Measurements from ENCODE around the gene CYTIP. TPM values are rescaled to one million over a fixed set of nuclear protein-coding genes. Genes with fewer than 3 reads are reported as not detected.

CYTIP gene
- polyA plus RNA-seq, 1 of the 3 experiments (the other 2 are of a cell fraction): not detected

GRCh38 chr2:157460897-157461296 is 17.0 kb upstream of the CYTIP start:
- H3K4me3 ChIP-seq (ENCODE audit: low read depth in 2 of 2, low read length in 1 of 2): no peak overlapping the region
- no peak overlapping the region for H3K4me2 ChIP-seq
- no peaks in the 10 kb centered on the region for H4K20me1 ChIP-seq (ENCODE audit: insufficient read depth)
- no peaks in the 10 kb centered on the region for H3K9me3 ChIP-seq
- TF ChIP-seq ZBTB33 (IDR thresholded peaks at IDR 0.05; ENCODE audit: borderline replicate concordance, low read depth) (no peak), POLR2AphosphoS5 (IDR thresholded peaks at IDR 0.05; ENCODE audit: low read depth, low read length) (no peak), TEAD4 (IDR thresholded peaks at IDR 0.05; ENCODE audit: borderline replicate concordance, insufficient read depth) (no peak), IRF3 (IDR thresholded peaks at IDR 0.05; ENCODE audit: low read depth, low read length) (no peak), SMC3 (IDR thresholded peaks at IDR 0.05; ENCODE audit: low read depth, low read length) (no peak), NFIC (IDR thresholded peaks at IDR 0.05; ENCODE audit: borderline replicate concordance) (no peak), CTCF (IDR thresholded peaks at IDR 0.05) (no peak), JUND (IDR thresholded peaks at IDR 0.05) (no peak), MEF2A (IDR thresholded peaks at IDR 0.05; ENCODE audit: borderline replicate concordance, low read depth) (no peak), TCF12 (IDR thresholded peaks at IDR 0.05) (no peak), RCOR1 (IDR thresholded peaks at IDR 0.05; ENCODE audit: low read length) (no peak), USF2 (IDR thresholded peaks at IDR 0.05; ENCODE audit: borderline replicate concordance, low read depth, low read length) (no peak), FOXJ3 (CRISPR knock-in tag; IDR thresholded peaks at IDR 0.05) (no peak), USF1 (IDR thresholded peaks at IDR 0.05; ENCODE audit: borderline replicate concordance, low read depth) (no peak), CHD2 (IDR thresholded peaks at IDR 0.05; ENCODE audit: low read length, partially characterized antibody) (no peak), GABPA (IDR thresholded peaks at IDR 0.05; ENCODE audit: low read depth) (no peak), NRF1 (IDR thresholded peaks at IDR 0.05; ENCODE audit: low read depth, low read length) (no peak), RAD21 (IDR thresholded peaks at IDR 0.05; ENCODE audit: low read length) (no peak), TAF1 (IDR thresholded peaks at IDR 0.05; ENCODE audit: borderline replicate concordance, low read depth, low read length) (no peak), EP300 (IDR thresholded peaks at IDR 0.05; ENCODE audit: borderline replicate concordance in 1 of 2, low read depth in 1 of 2, low read length in 1 of 2) (no peak)
- POLR2A ChIA-PET: no interaction called here
- H3K4me1 ChIP-seq (ENCODE audit: control insufficient read depth in 1 of 2, insufficient read depth in 2 of 2, low read depth in 1 of 2, low read length in 1 of 2): no peaks in the 10 kb centered on the region
- H3K9ac ChIP-seq: no peak overlapping the region
- H2AFZ ChIP-seq (ENCODE audit: low read depth): no peak overlapping the region
- CTCF ChIA-PET: interaction anchor here (0.6 to 1.4 kb wide), 3 partner anchors 12 to 44 kb away, joined by 3 read pairs; no protein-coding TSS in a partner anchor
- no peak overlapping the region for H3K27ac ChIP-seq (ENCODE audit: low read depth in 2 of 2, low read length in 1 of 2)
- H3K27me3 ChIP-seq (ENCODE audit: insufficient read depth): peaks cover 7% of the 10 kb centered on the region; the same call in 1 of the 2 replicates
- no peaks in the 10 kb centered on the region for H3K79me2 ChIP-seq (ENCODE audit: insufficient read depth)
- 5% methylated on average over 1 of the region's 1 CpG for WGBS (ENCODE audit: low lambda C conversion rate)
- no peaks in the 10 kb centered on the region for H3F3A ChIP-seq (replicated peaks; ENCODE audit: insufficient read depth)
- no peaks in the 10 kb centered on the region for H3K36me3 ChIP-seq (replicated peaks in 1 of 2; ENCODE audit: control insufficient read depth in 1 of 2, insufficient read depth in 2 of 2, low read length in 1 of 2)
- no peak for DNase-seq
- no peaks in the 10 kb centered on the region for H3K9me2 ChIP-seq

All from SK-N-SH (cell line).